ENCODE results near the gene LRTM2. TPM values are rescaled to one million over a fixed set of nuclear protein-coding genes. Genes with fewer than 3 reads are reported as not detected.

LRTM2 gene
- not detected in 2 replicates for total RNA-seq (ENCODE audit: low replicate concordance)

DNA sequence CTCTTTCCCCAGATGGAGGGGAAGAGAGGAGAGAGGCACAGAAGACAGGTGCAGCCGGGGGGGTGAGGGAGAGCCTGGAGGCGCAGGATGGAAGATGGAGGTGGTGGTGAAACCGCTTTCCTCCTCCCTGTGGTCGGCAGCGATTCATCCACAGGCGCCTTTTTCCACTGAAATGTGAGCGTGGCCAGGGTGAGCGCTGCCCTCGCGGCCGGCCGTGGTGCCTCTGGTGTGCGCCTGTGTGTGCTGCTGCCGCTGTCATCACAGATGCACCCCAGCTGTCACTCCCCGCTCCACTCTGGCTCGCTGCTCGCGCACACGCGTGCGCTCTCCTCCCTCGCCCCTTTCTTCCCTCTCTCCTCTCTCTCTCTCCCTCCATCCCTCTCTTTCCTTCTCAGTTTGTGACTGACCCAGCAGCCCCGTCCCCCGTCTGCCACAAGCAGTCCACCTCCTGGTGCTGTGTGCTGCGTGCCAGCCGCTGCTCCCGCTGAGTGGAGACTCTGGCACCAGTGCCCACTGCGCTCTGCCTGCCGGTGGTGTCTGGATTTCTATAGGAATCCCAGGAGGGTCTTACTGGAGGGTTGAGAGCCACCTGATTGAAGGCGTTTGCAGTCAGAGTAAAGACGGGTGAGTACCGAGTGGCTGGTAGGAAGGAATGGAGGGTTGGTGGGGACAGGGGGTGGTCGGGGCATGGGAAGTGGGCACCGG lies at the start of gene LRTM2:
Gene LRTM2 (plus strand): TSS at position 375 of the 705 bp plus-strand sequence. CDS start 7,584 bp downstream, outside the sequence.
- DNase-seq (ENCODE audit: low read depth) = no peak
- TF ChIP-seq, protein P1, sequence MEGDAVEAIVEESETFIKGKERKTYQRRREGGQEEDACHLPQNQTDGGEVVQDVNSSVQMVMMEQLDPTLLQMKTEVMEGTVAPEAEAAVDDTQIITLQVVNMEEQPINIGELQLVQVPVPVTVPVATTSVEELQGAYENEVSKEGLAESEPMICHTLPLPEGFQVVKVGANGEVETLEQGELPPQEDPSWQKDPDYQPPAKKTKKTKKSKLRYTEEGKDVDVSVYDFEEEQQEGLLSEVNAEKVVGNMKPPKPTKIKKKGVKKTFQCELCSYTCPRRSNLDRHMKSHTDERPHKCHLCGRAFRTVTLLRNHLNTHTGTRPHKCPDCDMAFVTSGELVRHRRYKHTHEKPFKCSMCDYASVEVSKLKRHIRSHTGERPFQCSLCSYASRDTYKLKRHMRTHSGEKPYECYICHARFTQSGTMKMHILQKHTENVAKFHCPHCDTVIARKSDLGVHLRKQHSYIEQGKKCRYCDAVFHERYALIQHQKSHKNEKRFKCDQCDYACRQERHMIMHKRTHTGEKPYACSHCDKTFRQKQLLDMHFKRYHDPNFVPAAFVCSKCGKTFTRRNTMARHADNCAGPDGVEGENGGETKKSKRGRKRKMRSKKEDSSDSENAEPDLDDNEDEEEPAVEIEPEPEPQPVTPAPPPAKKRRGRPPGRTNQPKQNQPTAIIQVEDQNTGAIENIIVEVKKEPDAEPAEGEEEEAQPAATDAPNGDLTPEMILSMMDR (IDR thresholded peaks at IDR 0.05; ENCODE audit: insufficient read depth, low read length) = no peak
- no peak within 1 kb of the TSS for H3K4me3 ChIP-seq (ENCODE audit: low read depth, low read length)

GRCh38 chr12:1773937-1774655 lies 46.3 kb upstream of the LRTM2 start:
- TF ChIP-seq, protein P1 (IDR thresholded peaks at IDR 0.05; ENCODE audit: insufficient read depth, low read length) = no peak
- DNase-seq (ENCODE audit: low read depth) = no peak
- no peak overlapping the region for H3K4me3 ChIP-seq (ENCODE audit: low read depth, low read length)

- TF ChIP-seq, protein P1 (IDR thresholded peaks at IDR 0.05; ENCODE audit: insufficient read depth, low read length) = no peak
- peak; percentile 69 for DNase-seq (ENCODE audit: low read depth)
- H3K4me3 ChIP-seq (ENCODE audit: low read depth, low read length) = no peak overlapping the region
Observed at GRCh38 chr12:1776170-1776921, 44.0 kb upstream of the LRTM2 start.

- H3K4me3 ChIP-seq (ENCODE audit: low read depth, low read length) = no peak overlapping the region
- peak; percentile 78 for DNase-seq (ENCODE audit: low read depth)
- TF ChIP-seq, protein P1 (IDR thresholded peaks at IDR 0.05; ENCODE audit: insufficient read depth, low read length) = no peak
Observed at GRCh38 chr12:1777798-1778197, 42.6 kb upstream of the LRTM2 start.

DNA sequence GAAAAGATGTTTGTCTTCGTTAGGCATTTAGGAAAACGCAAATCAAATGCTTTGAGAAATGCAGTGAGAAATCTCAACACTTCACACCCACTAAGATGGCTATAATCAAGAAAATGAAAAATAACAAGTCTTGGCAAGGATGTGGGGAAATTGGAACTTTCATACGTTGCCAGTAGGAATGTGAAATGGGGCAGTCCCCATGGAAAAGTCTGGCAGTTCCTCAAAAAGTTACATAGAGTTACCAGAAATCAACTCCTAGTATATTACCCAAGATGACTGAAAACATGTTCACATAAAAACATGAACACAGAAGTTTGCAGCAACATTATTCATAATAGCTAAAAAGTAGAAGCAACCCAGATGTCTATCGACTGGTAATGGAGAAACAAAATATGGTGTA lies 41.5 kb upstream of the LRTM2 start:
- TF ChIP-seq, protein P1 (IDR thresholded peaks at IDR 0.05; ENCODE audit: insufficient read depth, low read length) = no peak
- DNase-seq (ENCODE audit: low read depth) = peak; percentile 76

DNA sequence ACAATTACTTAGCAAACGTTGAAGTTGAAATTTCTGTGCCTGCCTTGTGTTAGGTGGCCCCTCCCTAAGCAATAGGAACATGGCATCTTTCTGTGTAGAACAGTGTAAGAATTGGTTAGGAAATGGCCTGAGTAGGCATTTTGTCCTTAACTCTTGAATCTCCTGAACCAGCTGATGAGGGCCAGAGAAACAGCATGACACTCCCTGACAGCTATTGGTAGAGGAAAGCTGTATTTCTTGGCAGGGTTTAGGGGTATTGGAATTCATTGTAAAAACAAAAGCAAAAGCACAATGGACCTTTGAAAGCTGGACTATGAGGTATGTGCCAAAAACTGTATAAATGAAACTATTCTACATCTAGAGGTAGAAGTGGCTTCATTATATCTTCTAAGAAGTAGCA lies 40.6 kb upstream of the LRTM2 start:
- peak; percentile 90 for DNase-seq (ENCODE audit: low read depth)

More for the DNA sequence above, 41.5 kb upstream of the LRTM2 start:
- no peak overlapping the region for H3K4me3 ChIP-seq (ENCODE audit: low read depth, low read length)

More for the DNA sequence above, 40.6 kb upstream of the LRTM2 start:
- H3K4me3 ChIP-seq (ENCODE audit: low read depth, low read length) = no peak overlapping the region
- TF ChIP-seq, protein P1 (IDR thresholded peaks at IDR 0.05; ENCODE audit: insufficient read depth, low read length) = no peak
